ENCODE measurements around the gene MARS2.
A peak's percentile ranks its signal among the peaks of the same experiment; 100 is the strongest.
"Not testable (repeated sequence)": the region's sequence is repeated elsewhere in the genome, so short reads cannot be mapped to it uniquely, and the experiment has no call there.

Gene MARS2

DNA sequence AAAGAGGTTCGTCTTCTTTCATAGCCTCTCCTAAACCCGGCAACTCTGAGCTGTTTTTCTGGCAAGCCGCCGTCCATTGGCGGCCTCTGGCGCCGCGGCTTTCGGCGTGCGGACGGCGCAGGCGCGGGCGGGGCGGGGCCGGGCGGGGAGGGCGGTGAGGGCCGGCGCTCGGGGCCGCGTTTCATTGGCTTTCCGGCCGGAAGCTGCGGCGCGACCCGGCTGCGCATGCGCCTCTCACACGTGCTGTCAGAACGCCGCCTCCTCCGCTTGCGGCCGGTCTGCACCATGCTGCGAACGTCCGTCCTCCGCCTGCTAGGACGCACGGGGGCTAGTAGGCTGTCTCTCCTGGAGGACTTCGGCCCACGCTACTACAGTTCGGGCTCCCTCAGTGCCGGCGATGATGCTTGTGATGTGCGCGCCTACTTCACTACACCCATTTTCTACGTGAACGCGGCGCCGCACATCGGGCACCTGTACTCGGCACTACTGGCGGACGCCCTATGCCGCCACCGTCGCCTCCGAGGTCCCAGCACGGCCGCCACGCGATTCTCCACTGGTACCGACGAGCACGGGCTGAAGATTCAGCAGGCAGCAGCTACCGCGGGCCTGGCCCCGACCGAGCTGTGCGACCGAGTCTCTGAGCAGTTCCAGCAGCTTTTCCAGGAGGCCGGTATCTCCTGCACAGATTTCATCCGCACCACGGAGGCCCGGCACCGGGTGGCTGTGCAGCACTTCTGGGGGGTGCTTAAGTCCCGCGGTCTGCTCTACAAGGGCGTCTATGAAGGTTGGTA is at the start of gene MARS2:
MARS2 (plus strand) TSS at position 249 of the 791 bp plus-strand sequence; CDS start at position 286, 37 bp downstream.
- peak; percentile 77 to 91 (median 88) for DNase-seq

DNA sequence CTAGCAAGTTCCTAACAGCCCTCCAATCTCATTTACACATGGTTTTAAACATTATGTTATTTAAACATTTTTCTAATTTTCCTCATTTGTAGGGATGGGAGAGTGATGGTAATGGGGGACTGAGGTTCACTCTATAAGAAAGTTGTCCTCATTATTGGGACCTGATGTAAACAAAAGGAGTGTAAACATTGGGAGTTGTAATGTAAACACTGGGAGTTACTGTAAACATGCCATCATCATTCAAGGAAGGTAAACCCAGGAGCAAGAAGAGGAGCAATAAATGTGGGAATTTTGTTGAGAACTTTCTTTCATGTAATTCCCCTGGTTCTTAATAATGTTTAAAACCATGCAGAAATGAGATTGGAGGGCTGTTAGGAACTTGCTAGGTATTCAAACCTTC is 47.6 kb upstream of the MARS2 start:
- no peak for DNase-seq

GRCh38 chr2:197661626-197662025 is 43.5 kb upstream of the MARS2 start:
- DNase-seq: no peak

DNA sequence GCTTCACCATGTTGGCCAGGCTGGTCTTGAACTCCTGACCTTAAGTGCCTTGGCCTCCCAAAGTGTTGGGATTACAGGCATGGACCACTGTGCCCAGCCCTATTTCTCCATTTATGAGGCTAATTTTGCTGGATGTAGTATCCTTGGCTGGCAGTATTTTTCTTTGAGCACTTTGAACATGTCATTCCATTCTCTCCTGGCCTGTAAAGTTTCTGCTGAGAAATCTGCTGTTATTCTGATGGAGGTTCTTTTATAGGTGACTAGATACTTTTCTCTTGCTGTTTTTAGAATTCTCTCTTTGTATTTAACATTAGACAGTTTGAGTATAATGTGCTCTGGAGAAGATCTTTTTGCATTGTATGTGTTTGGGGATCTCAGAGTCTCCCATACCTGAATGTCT is 38.9 kb upstream of the MARS2 start:
- DNase-seq: no peak

GRCh38 chr2:197668296-197668695 is 36.9 kb upstream of the MARS2 start:
- no peak for DNase-seq

DNA sequence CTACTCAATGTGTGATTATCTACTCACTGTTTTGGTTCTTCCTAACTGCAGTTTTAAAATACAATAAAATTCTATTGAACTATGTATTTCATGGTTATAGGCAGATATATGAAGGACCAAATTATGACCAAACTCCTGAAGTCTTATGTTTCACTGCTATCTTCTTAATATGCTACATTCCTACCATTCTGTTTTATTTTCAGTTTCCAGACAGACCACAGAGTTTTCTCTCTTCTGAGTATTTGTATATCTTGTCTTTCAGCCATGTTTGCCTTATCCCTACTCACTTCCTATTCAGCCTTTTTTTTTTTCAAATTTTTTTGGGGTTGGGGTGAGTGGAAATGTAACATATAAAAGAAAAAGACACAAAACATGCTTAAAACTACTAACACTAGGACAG is 36.1 kb upstream of the MARS2 start:
- no peak for DNase-seq

DNA sequence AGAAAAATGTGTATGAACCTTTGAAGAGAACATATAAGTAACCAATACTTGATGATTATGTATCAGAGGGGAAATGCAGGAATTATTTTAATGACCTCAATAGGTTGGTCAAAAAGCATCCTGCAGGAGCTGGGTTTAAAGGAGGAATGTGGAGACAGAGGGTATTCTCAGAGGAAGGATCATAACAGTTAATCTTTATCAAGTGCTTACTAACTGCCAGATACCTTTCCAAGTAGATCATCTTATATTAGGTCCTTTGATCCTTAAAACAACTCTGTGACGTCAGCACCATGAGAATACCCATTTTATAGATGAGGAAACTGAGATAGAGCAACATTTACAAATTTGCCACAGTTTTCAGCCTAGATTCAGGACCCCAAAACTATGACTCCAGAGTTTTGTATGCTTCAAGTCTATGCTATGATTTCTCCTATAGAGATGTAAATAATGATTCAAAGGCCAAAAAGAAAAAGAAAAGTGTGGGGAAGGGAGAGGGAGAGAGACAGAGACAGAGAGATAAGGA is 32.7 kb upstream of the MARS2 start:
- DNase-seq: no peak

- DNase-seq: no peak
These were observed 32.1 kb upstream of the MARS2 start for GRCh38 chr2:197673106-197673505.

GRCh38 chr2:197673606-197674005 is 31.6 kb upstream of the MARS2 start:
- no peak for DNase-seq

- no peak for DNase-seq
These were observed 31.1 kb upstream of the MARS2 start for GRCh38 chr2:197674060-197674459.

DNA sequence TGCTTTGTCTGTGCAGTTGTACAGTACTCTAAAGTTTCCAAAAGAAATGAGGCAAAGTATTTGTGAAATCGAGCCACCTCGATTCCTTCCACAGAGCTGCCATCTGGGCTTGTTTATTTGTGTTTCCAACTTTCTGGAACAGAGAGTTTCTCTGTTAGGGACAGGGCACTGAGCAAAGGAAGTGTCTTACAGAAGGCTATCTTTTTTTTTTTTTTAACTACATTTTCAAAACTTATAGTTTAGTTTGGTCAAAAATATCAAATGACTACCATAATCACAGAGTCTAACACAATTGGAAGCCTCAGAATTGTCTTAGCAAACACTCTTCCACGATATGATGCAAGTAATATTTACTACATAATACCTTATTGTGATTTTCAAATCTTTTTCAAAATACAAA is 30.6 kb upstream of the MARS2 start:
- no peak for DNase-seq

DNA sequence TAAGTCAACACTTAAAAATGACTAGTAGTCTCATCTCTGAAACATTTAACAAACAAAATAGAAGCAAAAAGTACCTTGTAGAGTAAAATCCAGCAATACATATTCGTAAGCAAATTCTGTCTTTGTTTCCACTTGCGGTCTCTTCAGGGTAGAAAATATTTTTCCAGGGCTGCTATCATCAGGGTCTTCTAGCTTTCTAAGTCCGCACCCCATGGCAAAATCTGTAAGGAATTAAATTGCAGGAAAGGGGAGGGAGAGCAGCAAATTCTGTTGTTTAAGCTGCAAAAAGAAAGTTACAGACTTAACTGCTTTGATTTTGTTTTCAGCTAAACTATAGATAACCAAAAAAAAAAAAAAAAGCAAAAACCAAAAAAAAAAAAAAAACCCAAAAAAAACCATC is 29.9 kb upstream of the MARS2 start, which contains the start of gene RFTN2:
RFTN2 (minus strand) TSS at position 342 of the 400 bp plus-strand sequence; CDS start at position 213, 129 bp downstream.
- no peak for DNase-seq

DNA sequence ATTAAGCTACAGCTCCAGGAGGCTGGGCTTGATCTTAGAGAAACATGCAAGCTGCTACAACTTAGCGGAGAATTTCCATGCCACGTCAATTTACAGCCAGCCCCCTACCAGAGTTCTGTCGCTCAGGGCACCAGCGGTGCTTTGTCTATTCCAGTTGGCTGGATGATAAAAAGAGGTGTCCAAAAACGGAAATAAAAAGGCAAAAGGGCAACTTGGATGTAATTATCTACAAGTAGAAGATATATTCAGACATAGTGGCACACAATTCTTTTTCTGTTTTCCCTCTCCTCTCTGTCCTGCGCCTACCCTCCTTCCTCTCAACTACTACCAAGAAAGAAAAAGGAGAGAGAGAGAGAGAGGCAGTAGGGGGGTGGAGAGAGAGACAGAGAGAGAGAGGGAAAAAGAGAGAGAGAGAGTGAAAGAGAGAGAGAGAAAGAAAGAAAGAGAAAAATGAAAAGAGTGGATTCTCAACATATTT is 29.4 kb upstream of the MARS2 start:
- DNase-seq: no peak

DNA sequence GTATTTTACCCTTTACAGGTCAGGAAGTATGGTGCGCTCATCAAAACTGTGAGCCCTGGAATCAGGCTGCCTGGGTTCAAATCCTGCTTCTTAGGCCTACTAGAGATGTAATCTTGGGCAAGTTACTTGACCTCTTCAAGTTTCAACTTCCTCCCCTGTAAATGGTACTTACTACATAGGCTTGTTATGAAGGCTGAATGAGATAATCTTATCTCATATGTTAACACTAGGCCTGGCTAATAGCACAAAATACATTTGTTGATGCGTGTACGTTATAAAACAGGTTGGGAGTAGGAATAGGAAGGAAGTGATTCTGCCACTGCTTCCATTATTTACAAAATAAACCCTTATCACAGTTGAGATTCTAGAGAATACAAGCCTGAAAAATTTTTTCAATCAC is 28.1 kb upstream of the MARS2 start:
- DNase-seq: no peak

DNA sequence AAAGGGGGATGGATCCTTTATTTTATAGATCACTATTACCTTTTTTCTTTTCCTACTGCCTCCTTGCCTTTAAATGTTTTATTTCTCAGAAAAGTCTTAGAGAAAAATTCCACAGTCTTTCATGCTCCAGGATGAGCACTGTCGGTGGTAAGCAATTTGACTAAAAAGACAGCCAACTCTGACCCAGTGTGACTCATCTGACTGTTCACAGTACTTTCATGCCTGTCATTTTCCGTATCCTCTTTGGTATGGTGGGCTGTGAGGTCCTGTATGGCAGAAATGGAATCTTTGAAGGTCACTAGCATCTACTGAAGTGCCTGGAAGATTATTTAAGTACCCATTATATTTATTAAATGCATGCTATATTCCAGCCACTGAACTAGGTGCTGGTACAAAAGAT is 27.7 kb upstream of the MARS2 start:
- no peak for DNase-seq

- not testable (repeated sequence) for DNase-seq
These were observed 10.0 kb upstream of the MARS2 start for GRCh38 chr2:197695206-197695605.

- DNase-seq: not testable (repeated sequence)
These were observed 9.2 kb upstream of the MARS2 start for GRCh38 chr2:197695971-197696370.

GRCh38 chr2:197696571-197696970 is 8.6 kb upstream of the MARS2 start:
- DNase-seq: not testable (repeated sequence)

GRCh38 chr2:197699724-197700123 is 5.4 kb upstream of the MARS2 start:
- DNase-seq: not testable (repeated sequence)

DNA sequence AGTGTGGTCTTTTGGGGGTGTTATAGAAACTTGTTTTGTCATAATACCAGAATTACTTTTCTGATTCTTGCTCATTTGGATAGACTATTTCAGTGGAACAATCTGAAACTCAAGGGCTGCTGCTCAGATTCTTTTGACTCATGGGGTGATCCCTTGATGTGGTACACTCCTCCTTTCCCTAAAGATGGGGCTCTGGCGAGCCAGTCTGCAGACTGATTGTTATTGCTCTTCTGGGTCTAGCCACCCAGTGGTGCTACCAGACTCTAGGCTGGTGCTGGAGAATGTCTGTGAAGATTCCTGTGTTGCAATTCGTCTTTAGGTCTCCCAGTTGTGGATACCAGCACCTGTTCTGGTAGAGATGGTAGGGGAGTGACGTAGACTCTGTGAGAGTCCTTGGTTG is 4.2 kb upstream of the MARS2 start:
- DNase-seq: no peak

DNA sequence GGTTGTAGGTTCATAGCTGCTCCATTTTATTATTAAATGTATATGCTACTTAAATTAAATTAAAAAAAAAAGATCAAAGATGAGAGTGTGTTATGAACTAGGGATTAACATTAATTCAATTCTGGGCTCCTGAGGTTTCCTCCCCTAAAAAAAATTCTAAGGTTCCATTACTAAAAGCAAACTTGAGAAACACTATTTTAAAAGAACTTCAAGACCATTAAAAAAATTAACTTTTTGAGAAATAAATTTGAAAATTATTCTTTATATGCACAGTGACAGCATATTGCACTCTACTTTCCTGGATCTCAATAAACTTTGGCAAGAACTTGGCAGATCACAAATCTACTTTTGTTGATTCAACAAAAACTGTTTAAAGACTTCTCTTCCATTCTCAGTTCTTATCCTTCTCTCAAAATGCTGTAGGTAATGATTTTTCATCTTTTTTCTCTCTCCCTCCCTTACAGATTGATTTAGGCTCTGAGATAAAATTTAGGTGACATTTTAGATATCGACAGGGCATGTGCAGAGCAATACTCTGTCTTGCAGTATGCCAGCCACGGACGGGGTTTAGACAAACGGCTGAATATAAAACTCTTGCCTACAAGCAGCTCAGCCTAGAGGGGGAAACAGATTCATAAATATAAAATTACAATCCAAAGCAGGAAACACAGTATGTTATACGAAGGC is 592 bp upstream of the MARS2 start:
- DNase-seq: no peak

DNA sequence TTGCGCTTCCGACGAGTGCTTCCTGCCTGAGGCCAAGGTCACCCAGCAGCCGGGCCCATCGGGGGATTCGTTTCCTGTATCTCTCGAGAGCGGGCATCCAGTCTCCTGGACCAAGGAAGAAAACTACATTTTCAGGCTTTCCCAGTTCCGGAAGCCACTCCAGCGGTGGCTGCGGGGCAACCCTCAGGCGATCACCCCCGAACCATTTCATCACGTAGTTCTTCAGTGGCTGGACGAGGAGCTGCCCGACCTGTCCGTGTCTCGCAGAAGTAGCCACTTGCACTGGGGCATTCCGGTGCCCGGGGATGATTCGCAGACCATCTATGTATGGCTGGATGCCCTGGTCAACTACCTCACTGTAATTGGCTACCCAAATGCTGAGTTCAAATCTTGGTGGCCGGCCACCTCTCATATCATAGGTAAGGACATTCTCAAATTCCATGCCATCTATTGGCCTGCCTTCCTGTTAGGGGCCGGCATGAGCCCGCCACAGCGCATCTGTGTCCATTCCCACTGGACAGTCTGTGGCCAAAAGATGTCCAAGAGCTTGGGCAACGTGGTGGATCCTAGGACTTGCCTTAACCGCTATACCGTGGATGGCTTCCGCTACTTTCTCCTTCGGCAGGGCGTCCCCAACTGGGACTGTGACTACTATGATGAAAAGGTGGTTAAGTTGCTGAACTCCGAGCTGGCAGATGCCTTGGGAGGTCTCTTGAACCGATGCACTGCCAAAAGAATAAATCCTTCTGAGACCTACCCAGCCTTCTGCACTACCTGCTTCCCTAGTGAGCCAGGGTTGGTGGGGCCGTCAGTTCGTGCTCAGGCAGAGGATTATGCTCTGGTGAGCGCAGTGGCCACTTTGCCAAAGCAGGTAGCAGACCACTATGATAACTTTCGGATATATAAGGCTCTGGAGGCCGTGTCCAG is 1.0 kb downstream of the MARS2 start:
- DNase-seq: peak in 1 of 4 experiments; percentile 14

GRCh38 chr2:197706839-197707207 is 1.7 kb downstream of the MARS2 start:
- DNase-seq: no peak
